GM12872 (cell line): ENCODE results near the gene DCBLD1.

Experiments
- CTCF ChIP-seq: IDR thresholded peaks from 3 replicates; pipeline ENCODE4 v1.5.1; 2011; ENCODE audit warnings: low read depth, mild to moderate bottlenecking, low read length, moderate library complexity; ENCODE audit not compliant: insufficient read depth

The DCBLD1 gene

GRCh38 chr6:117547688-117548621, 65.5 kb downstream of the DCBLD1 start:
- no peak for TF ChIP-seq CTCF

- TF ChIP-seq CTCF, result no peak
Observed at GRCh38 chr6:117548797-117549301, 66.4 kb downstream of the DCBLD1 start.

GRCh38 chr6:117549611-117550010, 67.1 kb downstream of the DCBLD1 start:
- no peak for TF ChIP-seq CTCF

- no peak for TF ChIP-seq CTCF
Observed at GRCh38 chr6:117550078-117550600, 67.7 kb downstream of the DCBLD1 start.

GRCh38 chr6:117550618-117551242, 68.3 kb downstream of the DCBLD1 start:
- TF ChIP-seq CTCF, result no peak

- no peak for TF ChIP-seq CTCF
Observed at GRCh38 chr6:117552618-117553017, 70.1 kb downstream of the DCBLD1 start.

- no peak for TF ChIP-seq CTCF
Observed at GRCh38 chr6:117553142-117553541, 70.7 kb downstream of the DCBLD1 start.
